ENCODE data around the gene LGALS3BP.
"Not testable (repeated sequence)": the region's sequence is repeated elsewhere in the genome, so short reads cannot be mapped to it uniquely, and the experiment has no call there.

Gene LGALS3BP

DNA sequence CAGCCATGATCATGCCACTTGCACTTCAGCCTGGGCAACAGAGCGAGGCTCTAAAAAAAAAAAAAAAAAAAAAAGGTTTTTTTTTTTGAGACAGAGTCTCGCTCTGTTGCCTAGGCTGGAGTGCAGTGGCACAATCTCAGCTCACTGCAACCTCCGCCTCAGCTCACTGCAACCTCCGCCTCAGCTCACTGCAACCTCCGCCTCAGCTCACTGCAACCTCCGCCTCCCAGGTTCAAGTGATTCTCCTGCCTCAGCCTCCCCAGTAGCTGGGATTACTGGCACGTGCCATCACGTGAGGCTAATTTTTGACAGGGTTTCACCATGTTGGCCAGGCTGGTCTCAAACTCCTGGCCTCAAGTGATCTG is 16.8 kb downstream of the LGALS3BP start:
- DNase-seq (ENCODE audit: low spot score) = not testable (repeated sequence)

DNA sequence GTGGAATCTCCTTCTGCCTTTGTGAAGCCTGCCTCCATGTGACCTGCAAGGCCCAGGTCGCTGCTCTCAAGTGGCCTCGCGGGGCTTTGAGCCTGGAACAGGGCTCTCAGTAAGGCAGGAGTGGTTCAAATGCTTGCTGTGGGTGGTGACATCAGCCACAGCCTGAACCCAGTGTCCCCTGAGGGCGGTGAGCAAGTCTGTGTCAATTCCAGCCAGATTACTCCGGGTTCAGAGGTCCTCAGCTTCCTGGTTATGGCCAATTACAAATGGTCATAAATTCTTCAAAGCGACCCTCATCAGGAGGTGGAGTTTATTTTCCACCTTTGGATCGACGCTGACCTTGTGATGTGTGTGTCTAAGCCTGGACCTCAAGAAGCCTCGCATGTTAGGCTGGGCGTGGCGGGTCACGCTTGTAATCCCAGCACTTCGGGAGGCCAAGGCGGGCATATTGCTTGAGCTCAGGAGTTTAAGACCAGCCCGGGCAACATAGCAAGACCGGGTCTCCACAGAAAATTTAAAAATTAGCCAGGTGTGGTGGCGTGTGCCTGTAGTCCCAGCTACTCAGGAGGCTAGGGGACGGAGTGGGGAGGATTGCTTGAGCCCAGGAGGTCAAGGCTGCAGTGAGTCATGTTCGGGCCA is 17.3 kb downstream of the LGALS3BP start:
- DNase-seq (ENCODE audit: low spot score) = no peak

DNA sequence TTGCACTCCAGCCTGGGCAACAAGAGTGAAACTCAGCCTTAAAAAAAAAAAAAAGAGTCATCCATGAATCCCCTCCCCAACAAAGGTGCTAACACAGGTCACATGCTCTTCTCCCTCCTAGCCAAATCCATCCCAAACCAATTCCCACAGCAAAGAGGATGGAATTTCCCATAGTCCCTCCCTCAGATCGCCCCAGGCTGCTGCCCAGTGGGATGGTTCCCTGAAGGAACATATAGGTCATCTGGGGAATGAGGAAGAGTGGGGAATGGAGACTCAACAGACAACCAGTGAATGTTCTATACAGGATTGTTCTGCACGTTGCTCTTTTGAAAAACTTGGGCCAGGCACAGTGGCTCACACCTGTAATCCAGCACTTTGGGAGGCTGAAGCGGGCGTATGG is 18.2 kb downstream of the LGALS3BP start:
- no peak for DNase-seq (ENCODE audit: low spot score)

DNA sequence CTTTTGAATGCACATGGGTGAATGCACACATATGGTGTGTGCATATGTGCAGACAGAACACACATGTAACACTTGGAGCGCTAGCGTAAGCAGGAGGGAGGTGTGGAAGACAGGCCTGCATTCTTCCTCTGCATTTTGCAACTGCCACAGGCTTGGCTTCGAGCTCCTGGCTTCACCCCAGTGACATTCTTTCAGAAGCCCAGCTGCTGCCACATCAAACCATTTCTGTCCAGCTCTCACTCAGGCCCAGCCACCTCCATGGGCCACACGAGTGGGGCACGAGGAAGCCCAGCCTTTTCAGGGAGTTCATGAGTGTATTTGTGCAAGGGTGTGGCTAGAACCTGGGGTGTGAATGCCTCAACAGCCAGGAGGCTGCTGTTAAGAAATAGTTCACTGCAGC is 18.8 kb downstream of the LGALS3BP start:
- DNase-seq (ENCODE audit: low spot score) = peak; percentile 56

DNA sequence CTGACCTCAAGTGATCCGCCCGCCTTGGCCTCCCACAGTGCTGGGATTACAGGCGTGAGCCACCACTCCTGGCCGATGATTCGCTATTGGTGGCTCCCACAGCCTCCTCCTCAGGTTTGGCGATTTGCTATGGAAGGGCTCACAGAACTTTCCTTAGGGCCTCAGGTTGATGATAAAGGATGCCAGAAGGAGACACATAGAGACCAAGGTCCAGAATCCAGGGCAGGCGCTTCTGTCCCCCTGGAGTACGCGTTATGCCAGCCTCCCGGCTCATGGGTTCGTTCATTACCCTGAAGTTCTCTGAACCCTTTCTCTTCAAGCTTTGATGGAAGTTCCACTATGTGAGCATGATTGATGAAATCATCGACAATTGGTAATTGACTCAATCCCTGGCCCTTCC is 19.9 kb downstream of the LGALS3BP start:
- DNase-seq (ENCODE audit: low spot score) = no peak

DNA sequence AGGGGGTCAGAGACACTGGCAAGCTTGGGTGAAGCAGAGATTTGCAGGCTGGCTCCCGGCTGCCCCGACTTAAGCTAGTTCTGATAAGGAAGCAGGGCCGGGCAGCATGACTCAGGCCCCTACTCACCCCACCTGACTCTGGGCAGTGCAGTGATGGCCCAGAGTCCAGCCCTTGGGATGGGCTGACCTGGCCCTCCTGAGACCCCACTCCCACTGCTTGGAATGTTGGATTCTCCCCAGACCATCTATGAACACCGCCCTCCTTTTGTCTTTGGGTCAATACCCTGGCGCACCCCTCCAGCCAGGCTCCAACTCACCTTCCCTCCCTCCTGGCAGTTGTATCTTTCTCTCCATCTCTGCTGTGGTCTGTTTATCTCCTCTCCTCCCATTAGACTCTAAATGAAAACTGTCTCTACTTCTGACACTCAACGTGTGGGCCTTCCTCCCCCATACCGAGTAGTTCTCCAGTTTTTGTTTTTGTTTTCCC is 21.0 kb downstream of the LGALS3BP start:
- no peak for DNase-seq (ENCODE audit: low spot score)

DNA sequence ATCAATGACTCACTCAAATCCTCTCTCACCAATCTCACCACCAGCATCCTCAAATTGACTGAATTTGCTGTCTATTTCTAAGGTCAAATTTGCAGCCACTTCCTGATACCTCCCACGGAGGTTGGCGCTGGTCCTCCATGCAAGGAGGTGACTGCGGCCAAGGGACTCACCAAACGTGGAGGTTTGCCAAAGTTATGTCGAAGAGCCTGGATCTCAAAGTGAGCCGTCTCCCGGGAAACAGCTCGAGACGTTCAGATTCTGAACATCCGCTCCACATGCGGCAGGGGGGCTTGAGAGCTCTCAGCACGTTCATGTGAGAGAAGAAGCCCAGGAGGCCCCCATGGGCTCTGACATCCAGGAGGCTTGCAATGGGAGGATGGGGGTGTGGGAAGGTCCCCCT is 22.6 kb downstream of the LGALS3BP start:
- DNase-seq (ENCODE audit: low spot score) = no peak

DNA sequence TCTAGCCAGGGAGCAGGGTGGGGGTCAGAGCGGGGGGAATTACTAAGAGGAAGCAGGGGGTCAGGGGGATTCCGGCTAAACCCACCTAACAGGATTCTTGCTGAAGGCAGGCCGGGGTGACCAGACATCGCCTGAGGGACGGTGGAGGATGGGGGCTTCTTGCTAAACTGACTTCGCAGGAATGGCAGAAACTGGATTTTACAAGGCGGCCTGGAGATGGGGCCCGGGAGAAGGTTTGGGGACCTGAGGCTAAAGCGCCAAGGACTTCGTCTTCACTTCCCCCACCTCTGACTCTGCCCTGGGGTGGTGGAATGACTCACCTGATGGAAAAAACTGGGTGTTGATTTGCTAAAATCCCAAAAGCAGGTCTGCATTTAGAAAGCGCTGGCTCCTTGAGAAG is 23.5 kb downstream of the LGALS3BP start:
- no peak for DNase-seq (ENCODE audit: low spot score)

DNA sequence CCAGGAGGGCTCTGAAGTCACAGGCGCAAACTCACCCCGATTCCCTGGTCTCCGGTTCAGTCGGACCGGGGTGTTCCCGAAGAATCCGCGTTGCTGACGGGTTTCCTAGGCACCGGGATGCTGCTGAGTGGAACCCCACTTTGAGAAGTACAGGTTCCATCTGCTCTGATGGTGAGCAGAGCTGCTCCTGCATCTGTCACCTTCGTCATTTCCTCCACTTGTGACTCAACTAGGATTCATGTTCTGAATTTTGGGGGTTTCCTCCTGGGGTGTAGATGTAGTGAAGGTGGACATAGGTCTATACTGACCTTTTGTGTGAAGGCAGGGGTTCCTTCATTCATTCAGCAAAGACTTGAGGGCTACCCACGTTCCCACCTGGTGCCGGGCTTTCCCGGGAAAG is 25.0 kb downstream of the LGALS3BP start:
- no peak for DNase-seq (ENCODE audit: low spot score)

DNA sequence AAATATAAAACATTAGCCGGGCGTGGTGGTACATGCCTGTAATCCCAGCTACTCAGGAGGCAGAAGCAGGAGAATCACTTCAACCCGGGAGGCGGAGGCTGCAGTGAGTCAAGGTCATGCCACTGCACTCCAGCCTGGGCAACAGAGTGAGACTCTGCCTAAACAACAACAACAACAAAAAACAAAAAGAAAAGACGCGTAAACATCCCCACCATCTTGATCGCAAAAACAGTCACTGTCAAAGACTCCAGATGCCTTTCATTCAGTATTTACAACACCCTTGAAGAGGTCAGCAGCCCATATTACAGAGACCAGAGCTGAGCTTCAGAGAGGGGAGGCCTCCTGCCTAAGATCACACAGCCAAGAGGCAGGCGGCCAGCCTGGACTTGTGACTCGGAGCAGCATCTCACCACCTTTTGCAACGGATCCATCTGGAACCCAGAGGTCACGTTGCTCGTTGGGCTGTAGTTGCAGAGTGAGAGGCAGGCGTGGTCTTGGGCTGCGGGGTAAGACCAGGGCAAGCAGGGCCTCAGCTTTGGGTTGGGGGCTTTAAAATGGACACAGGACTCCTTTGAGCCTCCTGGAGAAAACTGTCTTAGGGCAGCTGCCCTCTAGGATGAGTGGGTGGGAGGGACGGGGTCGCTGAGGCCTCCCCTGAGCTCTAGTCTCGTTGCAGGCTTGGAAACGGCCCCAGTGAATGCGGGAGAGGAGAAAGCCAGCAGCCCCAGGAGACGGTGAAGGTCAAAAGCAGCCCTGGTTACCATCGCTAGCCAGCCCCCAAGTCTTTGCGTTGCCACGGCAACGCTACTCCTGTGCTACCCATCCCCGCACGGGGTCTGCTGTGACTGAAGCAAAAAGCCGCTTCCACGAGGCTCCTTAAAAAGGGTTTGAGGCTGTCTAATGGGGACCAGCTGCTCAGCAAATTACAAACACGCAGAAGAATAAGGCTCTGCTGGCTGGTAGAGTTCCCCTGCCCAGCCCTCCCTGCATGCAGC is 26.1 kb downstream of the LGALS3BP start:
- no peak for DNase-seq (ENCODE audit: low spot score)

DNA sequence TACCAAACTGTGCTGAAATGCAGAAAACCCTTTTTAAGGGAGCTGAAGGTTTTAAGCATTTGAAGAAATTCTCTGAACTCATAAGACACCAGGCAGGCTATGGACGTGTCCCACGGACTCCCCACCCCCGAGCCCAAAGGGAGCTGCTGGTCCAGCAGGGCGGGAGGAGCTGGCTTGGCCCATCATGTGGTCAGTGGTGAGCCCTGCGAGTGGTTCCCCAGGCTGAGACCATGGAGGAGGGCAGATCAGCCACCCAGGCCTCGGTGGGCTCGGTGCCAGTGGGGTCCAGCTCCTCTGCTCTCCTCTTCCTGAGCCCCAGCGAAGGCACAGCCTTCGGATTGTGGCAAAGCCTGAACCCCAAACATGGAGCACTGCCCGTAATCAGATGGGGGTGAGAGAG is 27.0 kb downstream of the LGALS3BP start:
- no peak for DNase-seq (ENCODE audit: low spot score)

DNA sequence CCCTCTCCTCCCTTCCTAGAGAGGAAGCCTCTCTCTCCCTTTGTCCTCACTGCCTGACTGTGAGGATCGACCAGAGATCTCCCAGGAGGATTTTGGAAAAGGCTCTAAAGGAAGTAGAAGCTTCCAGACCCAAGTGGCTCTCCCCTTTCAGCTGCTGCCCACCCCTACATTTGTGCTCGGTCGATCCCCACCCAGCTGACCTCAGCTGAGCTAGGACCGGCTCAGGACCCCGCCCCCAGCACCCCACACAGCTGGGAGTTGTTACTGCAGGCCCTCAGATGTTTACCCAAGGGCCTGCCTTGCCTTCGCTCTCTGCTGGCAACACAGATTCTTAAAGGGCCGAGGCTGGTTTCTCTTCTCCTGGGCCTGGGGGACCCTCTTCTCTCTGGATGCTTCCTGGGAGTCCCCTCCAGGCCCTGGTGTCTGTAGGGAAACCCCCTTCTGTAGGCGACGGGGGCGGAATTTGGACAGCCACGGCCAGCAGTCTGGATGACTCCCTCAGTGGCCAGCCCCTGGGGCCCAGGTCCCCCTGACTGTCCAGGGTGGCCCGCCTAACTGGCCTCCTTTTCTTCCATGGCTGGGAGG is 27.7 kb downstream of the LGALS3BP start:
- no peak for DNase-seq (ENCODE audit: low spot score)

DNA sequence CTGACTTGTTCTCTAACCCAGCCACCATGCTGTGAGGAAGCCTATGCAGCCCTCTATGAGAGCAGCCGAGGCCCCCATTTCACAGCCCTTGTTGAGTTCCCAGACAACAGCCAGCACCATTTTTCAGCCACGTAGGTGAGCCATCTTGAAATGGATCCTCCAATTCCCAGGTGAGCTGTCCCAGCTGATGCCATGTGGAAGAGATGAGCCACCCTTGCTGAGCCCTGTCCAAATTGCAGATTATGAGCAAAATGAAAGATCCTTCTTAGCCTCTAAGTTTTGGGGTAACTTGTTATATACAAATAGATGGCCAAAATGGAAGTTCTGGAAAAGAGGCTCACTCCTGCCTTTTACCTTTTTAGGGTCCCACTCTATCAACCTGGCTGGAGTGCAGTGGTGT is 28.9 kb downstream of the LGALS3BP start:
- no peak for DNase-seq (ENCODE audit: low spot score)

DNA sequence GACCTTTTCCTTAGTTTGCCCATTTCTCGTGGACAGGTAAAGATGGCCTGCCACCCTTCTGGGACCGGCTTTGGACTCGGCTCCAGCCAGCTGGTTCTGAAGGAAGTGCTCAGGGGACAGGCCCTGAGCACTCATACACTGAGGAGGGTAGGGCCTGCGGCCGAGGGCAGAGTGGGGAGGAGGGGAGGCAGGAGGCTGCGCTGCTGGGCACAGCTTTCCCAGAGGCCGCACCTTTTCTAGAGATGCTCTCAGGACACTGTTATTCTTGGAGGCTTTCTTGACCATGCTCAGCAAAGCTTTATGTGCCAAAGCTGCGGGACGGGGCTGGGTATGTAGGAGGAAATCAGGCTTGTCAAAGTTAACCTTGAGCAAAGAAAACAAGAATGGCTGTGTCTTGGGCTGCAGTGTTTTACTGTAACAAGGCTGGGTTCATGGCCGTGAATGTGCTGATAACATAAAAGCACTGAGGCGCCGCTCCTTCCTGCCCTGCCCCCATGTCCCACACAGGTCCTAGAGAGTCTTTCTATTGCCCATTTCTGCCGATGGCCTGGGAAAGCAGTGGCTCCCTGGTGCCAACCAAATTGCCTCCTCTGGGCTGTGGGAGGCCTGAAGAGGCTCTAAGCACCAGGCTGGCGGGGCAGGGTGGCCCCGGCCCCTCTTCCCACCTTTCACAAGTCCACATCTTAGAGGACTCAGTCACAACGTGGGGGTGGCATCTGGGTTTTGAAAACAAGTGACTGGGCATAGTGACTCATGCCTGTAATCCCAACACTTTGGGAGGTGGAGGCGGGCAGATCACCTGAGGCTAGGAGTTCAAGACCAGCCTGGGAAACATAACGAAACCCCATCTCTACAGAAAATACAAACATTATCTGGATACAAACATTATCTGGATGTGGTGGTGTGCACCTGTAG is 32.2 kb downstream of the LGALS3BP start:
- DNase-seq (ENCODE audit: low spot score) = no peak

DNA sequence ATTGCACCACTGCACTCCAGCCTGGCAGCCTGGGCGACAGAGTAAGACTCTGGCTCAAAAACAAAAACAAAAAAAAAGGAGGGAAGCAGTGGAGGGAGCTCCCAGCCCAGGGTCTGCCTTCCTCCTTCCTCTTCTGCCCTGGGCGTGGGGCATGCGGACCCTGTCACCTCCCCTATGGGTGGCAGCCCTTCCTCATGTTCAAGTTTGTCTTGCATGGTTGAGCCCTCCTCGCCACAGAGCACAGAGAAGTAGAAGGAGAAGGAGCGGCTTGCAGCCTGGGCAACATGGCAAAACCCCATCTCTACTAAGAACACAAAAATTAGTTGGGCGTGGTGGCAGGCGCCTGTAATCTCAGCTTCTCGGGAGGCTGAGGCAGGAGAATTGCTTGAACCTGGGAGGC is 33.1 kb downstream of the LGALS3BP start:
- no peak for DNase-seq (ENCODE audit: low spot score)

DNA sequence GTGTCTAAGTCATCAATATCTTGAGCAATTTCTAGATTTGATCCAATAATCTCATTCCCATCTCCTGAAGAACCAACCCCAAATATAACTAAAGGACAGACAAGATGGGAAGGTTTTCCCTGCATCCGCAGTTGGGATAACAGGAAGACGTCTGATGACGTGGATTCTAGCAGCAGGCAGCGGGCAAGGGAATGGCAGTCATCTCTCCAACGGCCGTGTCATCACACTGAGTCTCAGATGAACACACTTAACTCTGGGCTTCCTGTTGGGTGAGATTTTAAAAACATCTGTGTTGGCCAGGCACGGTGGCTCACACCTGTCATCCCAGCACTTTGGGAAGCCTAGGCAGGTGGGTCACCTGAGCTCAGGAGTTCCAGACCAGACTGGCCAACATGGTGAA is 33.6 kb downstream of the LGALS3BP start:
- no peak for DNase-seq (ENCODE audit: low spot score)

DNA sequence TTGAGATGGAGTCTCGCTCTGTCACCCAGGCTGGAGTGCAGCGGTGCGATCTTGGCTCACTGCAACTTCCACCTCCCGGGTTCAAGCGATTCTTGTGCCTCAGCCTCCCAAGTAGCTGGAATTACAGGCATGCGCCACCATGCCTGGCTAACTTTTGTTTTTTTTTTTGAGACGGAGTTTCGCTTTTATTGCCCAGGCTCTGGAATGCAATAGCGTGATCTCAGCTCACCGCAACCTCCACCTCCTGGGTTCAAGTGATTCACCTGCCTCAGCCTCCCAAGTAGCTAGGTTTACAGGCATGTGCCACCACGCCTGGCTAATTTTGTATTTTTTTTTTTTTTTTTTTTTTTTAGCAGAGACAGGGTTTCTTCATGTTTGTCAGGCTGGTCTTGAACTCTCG is 34.3 kb downstream of the LGALS3BP start:
- not testable (repeated sequence) for DNase-seq (ENCODE audit: low spot score)

DNA sequence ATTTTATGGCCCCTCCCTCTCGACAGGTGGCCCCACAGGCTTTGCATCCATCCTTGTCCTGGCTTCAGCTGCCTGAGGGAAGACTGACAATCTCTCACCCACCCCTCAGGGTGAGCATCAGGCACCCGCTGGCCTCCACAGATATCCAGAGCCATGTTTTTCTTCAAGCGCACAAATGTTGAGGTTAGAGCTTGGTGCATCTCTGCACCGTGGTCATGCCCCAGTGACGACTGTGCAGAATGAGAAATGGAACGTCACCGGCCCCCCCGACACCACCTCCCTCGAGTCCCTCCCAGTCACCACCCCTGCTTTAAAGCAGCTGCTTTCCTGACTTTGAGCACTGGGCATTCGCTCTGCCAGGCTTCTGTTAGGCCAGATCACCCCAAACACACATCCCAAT is 34.8 kb downstream of the LGALS3BP start:
- DNase-seq (ENCODE audit: low spot score) = no peak

DNA sequence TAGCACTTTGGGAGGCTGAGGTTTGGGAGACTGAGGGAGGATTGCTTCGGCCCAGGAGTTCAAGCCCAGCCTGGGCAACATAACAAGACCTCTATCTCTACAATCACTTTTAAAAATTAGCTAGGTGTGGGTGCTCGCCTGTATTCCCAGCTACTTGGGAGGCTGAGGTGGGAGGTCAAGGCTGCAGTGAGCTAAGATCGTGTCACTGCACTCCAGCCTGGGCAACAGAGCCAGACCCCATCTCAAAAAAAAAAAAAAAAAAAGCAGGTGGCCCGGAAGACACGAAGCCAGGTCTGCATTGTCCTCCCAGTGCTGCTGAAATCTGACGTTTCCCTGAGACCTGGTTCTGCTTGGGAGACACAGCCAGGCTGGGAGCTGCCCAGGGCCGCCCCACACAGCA is 35.7 kb downstream of the LGALS3BP start:
- no peak for DNase-seq (ENCODE audit: low spot score)

DNA sequence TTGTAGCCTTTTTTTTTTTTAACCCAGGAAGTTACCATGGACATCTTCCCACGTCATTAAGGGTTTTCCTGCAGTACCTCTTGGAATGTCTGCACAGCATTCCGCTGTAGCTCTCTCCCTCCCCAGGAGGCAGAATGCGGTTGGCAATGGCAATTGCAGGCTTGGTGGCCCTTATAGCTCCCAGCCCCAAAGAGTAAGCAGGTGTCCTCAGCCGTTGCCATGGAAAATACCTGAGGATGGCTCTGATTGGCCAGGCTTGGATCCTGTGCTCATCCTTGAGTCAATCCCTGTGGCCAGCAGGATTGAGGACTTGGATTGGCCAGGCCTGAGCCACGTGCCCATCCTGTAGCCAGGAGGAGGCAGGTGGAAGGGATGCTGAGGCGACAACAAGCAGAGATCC is 39.0 kb downstream of the LGALS3BP start:
- DNase-seq (ENCODE audit: low spot score) = no peak

DNA sequence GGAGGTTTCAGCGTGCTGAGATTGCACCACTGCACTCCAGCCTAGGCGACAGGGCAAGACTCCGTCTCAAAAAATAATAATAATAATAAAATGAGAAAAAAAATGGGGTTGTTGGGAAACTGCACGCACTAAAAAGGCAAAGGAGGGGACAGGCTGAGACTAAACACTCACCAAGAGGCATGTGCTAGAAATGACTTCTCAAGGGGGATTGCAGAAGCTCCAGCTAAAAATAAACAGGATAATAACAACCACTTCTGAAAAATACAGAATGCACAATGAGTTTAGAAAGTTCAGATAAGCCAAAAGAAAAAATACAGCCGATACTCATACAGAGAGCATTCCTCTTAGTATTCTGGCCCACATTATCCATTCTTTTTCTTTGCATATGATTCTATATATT is 39.5 kb downstream of the LGALS3BP start:
- DNase-seq (ENCODE audit: low spot score) = no peak

DNA sequence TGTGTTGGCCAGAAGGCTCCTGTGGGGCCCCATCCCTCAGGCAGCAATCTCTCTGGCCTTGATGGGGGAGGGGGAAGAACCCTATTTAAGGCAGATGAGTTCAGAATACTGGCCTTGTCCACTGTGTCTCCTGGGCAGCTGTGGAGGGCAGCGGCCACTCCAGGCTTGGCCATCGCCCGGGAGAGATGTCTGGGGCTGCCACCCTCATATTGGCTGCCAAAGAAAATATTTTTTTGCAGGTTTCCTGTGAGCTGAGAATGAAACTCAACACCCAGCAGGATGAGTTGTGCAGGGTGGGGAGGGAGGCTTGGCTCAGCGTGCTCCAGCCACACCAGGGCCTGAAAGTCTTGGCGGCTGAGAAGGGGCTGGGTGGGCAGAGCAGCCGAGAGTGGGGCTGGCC is 40.1 kb downstream of the LGALS3BP start:
- no peak for DNase-seq (ENCODE audit: low spot score)

Measured in GM03348 (cell line).